Neutrophil (primary cell): ENCODE results near the gene MSMP.

Experiments used
- H3K27ac ChIP-seq: fragments of 200-600 bp; sonication (generic); 2 replicates; pipeline ENCODE4 v1.5.1; 2016; ENCODE audit warnings: mild to moderate bottlenecking, moderate library complexity
- H3K27me3 ChIP-seq: fragments of 200-600 bp; sonication (generic); 2 replicates; pipeline ENCODE4 v1.6.0; 2016; ENCODE audit warnings: mild to moderate bottlenecking
- H3K36me3 ChIP-seq: fragments of 200-600 bp; sonication (generic); 2 replicates; pipeline ENCODE4 v1.5.1; 2017
- H3K4me1 ChIP-seq, 2 experiments: fragments of 200-600 bp in 1 of 2; sonication (generic) in 1 of 2; 1 replicate in 1 of 2; 2 replicates in 1 of 2; pipeline versions ENCODE4 v1.5.1 to v1.6.1; 2013 to 2016; ENCODE audit warnings: low read depth in 1 of 2, low read length in 1 of 2, mild to moderate bottlenecking in 1 of 2, moderate library complexity in 1 of 2; ENCODE audit not compliant: control insufficient read depth in 1 of 2, insufficient read depth in 1 of 2
- H3K4me3 ChIP-seq, 2 experiments: fragments of 200-600 bp in 1 of 2; sonication (generic) in 1 of 2; 1 replicate in 1 of 2; 2 replicates in 1 of 2; pipeline ENCODE4 v1.5.1; 2013 to 2016; ENCODE audit warnings: low read depth in 1 of 2, low read length in 1 of 2, mild to moderate bottlenecking in 1 of 2, moderate library complexity in 1 of 2
- H3K9me3 ChIP-seq: fragments of 200-600 bp; sonication (generic); 2 replicates; pipeline ENCODE4 v1.5.1; 2016
- CTCF ChIP-seq: fragments of 200-600 bp; sonication (generic); IDR thresholded peaks from 2 replicates; pipeline ENCODE4 v1.5.1; 2016; ENCODE audit warnings: antibody characterized with exemption

MSMP gene

GRCh38 chr9:35726931-35727330 lies 27.1 kb downstream of the MSMP start:
- Histone ChIP-seq H3K4me3 (peak overlapping the region in 1 of 2 experiments; percentile 4), H3K27ac (peak overlapping the region; percentile 99), H3K4me1 (peaks cover 35 to 51% of the 10 kb centered on the region in 2 experiments), H3K36me3 (peaks cover 73% of the 10 kb centered on the region), H3K9me3 (no peaks in the 10 kb centered on the region), H3K27me3 (no peaks in the 10 kb centered on the region)
- TF ChIP-seq CTCF: no peak

GRCh38 chr9:35725362-35725761 lies 28.7 kb downstream of the MSMP start:
- Histone ChIP-seq H3K27ac (peak overlapping the region; percentile 7), H3K4me1 (peaks cover 35 to 38% of the 10 kb centered on the region in 2 experiments), H3K36me3 (peaks cover 89% of the 10 kb centered on the region), H3K4me3 (no peak overlapping the region), H3K27me3 (no peaks in the 10 kb centered on the region), H3K9me3 (no peaks in the 10 kb centered on the region)
- no peak for TF ChIP-seq CTCF

GRCh38 chr9:35723908-35724307 lies 30.2 kb downstream of the MSMP start:
- Histone ChIP-seq H3K27me3 (no peaks in the 10 kb centered on the region), H3K27ac (no peak overlapping the region), H3K36me3 (peaks cover 96% of the 10 kb centered on the region), H3K4me1 (peaks cover 23 to 25% of the 10 kb centered on the region in 2 experiments), H3K4me3 (no peak overlapping the region), H3K9me3 (no peaks in the 10 kb centered on the region)
- no peak for TF ChIP-seq CTCF

GRCh38 chr9:35723426-35723825 lies 30.6 kb downstream of the MSMP start:
- no peak overlapping the region for H3K27ac ChIP-seq
- H3K27me3 ChIP-seq: no peaks in the 10 kb centered on the region
- H3K4me1 ChIP-seq: peaks cover 18 to 20% of the 10 kb centered on the region in 2 experiments
- H3K9me3 ChIP-seq: no peaks in the 10 kb centered on the region
- H3K36me3 ChIP-seq: peaks cover 96% of the 10 kb centered on the region
- no peak overlapping the region for H3K4me3 ChIP-seq
- no peak for TF ChIP-seq CTCF

GRCh38 chr9:35719546-35719945 lies 34.5 kb downstream of the MSMP start:
- Histone ChIP-seq H3K27ac (no peak overlapping the region), H3K36me3 (peaks cover 100% of the 10 kb centered on the region), H3K4me3 (no peak overlapping the region), H3K27me3 (no peaks in the 10 kb centered on the region), H3K4me1 (no peaks in the 10 kb centered on the region), H3K9me3 (peaks cover 6% of the 10 kb centered on the region)
- no peak for TF ChIP-seq CTCF
